C4-2B (cell line): ENCODE measurements around the gene NPRL2.

Experiments
- CTCF ChIP-seq: fragments of 450-650 bp; conservative IDR thresholded peaks from 2 replicates; pipeline ENCODE4 v1.5.1; 2017; ENCODE audit warnings: mild to moderate bottlenecking
- ZFX ChIP-seq: fragments of 450-650 bp; IDR thresholded peaks from 2 replicates; pipeline ENCODE4 v1.6.1; 2017

- TF ChIP-seq CTCF (no peak), ZFX (no peak)
Measured at GRCh38 chr3:50303013-50303815, 47.4 kb downstream of the NPRL2 start, which contains the start of gene HYAL1.
